GM12892 (cell line): ENCODE data around the gene PKMYT1.

Experiments used
- POLR2A ChIP-seq: IDR thresholded peaks from 2 replicates; pipeline ENCODE4 v1.6.1; 2011; ENCODE audit warnings: low read depth, low read length, control low read depth
- POLR2AphosphoS5 ChIP-seq: IDR thresholded peaks from 2 replicates; pipeline ENCODE4 v1.6.1; 2011; ENCODE audit warnings: low read depth, low read length, control low read depth
- TAF1 ChIP-seq: IDR thresholded peaks from 2 replicates; pipeline ENCODE4 v1.6.1; 2011; ENCODE audit warnings: low read depth, mild to moderate bottlenecking, control low read depth, low read length, borderline replicate concordance

- TF ChIP-seq POLR2A (no peak), POLR2AphosphoS5 (no peak), TAF1 (no peak)
Measured at GRCh38 chr16:2979669-2980226, 498 bp downstream of the PKMYT1 start.
